Measurements from ENCODE around the gene RPS6KA3. TPM values are rescaled to one million over a fixed set of nuclear protein-coding genes. Genes with fewer than 3 reads are reported as not detected.
"Not testable (repeated sequence)": the region's sequence is repeated elsewhere in the genome, so short reads cannot be mapped to it uniquely, and the experiment has no call there.

The RPS6KA3 gene
- total RNA-seq, 1 donor from 2014 or later: 51.9 TPM

DNA sequence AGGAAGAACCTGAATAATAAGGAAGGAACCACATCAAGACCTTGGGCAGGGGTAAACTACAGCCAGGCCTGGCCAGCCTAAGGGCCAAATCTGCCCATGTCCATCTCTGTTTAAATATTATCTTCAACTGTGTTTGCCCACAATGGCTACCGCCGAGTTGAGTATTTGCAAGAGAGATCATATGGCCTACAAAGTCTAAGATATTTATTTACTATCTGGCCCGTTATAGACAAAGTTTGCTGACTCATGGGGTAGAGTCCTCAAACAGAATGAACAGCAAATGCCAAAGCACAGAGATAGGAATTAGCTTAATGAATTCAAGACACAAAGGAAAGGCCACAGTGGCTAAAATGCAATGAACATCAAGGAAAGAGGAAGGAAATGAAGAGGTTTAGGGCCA, 44.8 kb downstream of the RPS6KA3 start:
- DNase-seq (ENCODE audit: low spot score): peak; percentile 40

- peak; percentile 15 for DNase-seq (ENCODE audit: low spot score)
Measured at GRCh38 chrX:20218836-20219505, 47.7 kb downstream of the RPS6KA3 start.

GRCh38 chrX:20217906-20218305, 48.8 kb downstream of the RPS6KA3 start:
- DNase-seq (ENCODE audit: low spot score): no peak

DNA sequence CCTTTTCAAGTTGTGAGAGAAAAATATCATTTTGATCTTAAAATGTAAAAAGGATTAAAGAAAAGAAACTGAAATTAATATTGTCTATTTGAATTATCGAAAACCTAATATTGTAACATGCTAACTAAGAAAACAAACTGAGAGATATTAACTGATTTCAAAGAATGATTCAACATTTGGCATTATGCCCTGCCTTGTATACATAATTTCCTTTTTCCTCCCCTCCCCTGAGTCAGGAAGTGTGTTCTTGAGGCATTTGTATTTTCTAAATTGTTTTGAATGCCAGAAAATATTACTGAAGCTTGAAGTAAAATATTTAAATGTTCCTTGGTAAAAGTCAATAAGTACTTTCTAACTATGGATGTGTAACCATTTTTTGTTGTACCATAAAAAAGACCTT, 49.4 kb downstream of the RPS6KA3 start:
- DNase-seq (ENCODE audit: low spot score): no peak

- no peak for DNase-seq (ENCODE audit: low spot score)
Measured at GRCh38 chrX:20215565-20215964, 51.1 kb downstream of the RPS6KA3 start.

GRCh38 chrX:20212486-20213089, 54.1 kb downstream of the RPS6KA3 start:
- DNase-seq (ENCODE audit: low spot score): no peak

- DNase-seq (ENCODE audit: low spot score): no peak
Measured at GRCh38 chrX:20211261-20211786, 55.4 kb downstream of the RPS6KA3 start.

- DNase-seq (ENCODE audit: low spot score): no peak
Measured at GRCh38 chrX:20205927-20206708, 60.6 kb downstream of the RPS6KA3 start.

GRCh38 chrX:20204351-20204750, 62.4 kb downstream of the RPS6KA3 start:
- DNase-seq (ENCODE audit: low spot score): no peak

DNA sequence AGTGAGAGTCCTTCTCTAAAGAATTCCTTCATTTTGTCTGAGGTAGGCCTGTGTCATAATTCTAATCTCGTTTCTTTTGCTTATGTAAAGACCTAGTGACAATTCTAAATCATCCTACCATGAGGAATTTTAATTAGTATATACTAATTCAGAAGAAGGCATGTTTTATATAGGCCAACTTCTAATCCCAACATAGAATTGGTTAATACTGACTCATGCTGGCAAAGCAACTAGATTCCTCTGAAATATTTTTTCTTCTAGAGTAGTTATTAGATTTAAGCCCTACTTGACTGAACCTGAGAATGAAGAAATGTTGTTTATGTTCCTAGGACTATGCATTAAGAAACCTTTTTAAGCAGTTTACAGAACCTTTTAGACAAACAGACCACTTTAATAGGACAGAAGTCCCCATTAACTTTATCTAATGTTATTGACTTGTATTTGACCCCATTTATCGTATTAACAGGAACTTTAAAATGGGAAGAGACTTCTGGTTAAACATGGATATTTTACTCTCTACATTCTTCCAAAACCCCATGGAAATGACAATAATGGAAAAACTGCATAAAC, 69.0 kb downstream of the RPS6KA3 start:
- no peak for DNase-seq (ENCODE audit: low spot score)

- no peak for DNase-seq (ENCODE audit: low spot score)
Measured at GRCh38 chrX:20189171-20189570, 77.5 kb downstream of the RPS6KA3 start.

GRCh38 chrX:20181598-20182329, 84.9 kb downstream of the RPS6KA3 start:
- no peak for DNase-seq (ENCODE audit: low spot score)

DNA sequence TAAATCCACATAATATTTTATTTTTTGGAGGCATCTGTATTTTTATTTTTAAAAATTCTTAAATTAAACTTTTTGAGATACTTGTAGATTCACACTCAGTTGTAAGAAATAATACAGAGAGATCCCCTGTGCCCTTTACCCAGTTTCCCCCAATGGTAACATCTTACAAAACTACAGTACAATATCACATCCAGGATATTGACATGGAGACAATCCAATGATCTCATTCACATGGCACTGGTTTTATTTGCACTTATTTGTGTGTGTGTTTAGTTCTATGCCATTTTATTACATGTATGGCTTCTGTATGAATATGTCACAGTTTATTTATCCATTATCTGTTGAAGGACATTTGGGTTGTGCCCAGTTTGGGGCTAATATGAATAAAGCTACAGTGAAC, 89.6 kb downstream of the RPS6KA3 start:
- DNase-seq (ENCODE audit: low spot score): no peak

GRCh38 chrX:20173856-20174255, 92.9 kb downstream of the RPS6KA3 start:
- no peak for DNase-seq (ENCODE audit: low spot score)

GRCh38 chrX:20173313-20173712, 93.4 kb downstream of the RPS6KA3 start:
- DNase-seq (ENCODE audit: low spot score): no peak

GRCh38 chrX:20171887-20172286, 94.8 kb downstream of the RPS6KA3 start:
- no peak for DNase-seq (ENCODE audit: low spot score)

- DNase-seq (ENCODE audit: low spot score): not testable (repeated sequence)
Measured at GRCh38 chrX:20162516-20162915, 104.2 kb downstream of the RPS6KA3 start.

- DNase-seq (ENCODE audit: low spot score): no peak
Measured at GRCh38 chrX:20159797-20160385, 106.8 kb downstream of the RPS6KA3 start.

DNA sequence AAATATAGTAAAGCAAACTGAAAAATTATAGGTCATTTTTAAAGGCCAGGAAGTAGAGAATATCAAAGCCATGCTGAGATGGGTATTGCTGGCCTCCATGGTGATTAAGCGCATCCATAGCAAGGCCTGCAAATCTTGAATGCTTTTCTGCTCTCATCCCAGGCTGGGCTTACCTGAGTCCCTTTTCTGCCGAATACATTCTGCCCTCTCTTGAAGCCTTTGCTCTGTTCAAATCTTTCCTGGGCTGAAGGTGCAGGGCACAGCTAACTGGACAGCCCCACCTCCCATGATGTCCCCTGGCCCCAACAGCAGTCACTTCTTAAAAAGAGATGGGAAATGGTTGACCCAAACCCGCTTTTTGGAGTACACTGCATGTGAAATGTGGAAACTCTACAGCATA, 115.0 kb downstream of the RPS6KA3 start:
- DNase-seq (ENCODE audit: low spot score): no peak

DNA sequence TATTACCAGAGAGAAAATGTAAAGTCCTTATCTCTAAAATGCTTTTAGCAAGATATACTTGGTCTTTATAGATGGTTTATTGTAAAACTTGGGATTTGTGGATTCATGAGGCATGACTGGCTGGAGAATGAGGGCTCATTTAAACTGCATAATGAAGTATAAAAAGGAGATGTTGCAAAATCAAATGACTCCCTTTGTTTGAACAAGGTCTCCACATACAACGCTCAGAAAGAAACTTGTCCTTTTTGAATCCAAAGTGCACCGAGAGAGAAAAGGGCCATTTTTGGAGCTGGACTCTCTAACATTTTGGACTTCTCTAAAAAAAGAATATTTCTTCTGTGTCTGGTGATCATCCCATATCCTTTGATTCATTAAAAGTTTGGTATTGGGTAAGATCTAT, 117.4 kb downstream of the RPS6KA3 start:
- DNase-seq (ENCODE audit: low spot score): no peak

DNA sequence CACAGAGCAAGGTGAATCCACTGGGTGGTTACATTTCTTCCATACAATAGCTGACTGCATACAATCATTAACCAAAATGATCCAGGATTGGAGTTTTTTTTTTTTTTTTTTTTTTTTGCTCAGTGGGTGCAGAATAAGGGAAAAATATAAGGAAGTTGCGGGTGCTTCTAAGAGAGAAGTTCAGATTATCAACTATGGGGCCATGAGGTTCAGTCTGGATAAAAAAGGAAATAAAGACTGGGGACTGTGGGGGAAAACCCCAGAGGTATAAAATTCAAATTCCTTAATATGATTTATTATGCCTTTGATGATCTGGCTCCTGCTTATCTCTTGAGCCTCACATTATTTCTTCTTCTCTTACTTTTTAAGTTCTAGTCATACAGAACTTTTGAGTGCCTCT, 119.1 kb downstream of the RPS6KA3 start:
- no peak for DNase-seq (ENCODE audit: low spot score)

Measured in mucosa of gallbladder (tissue), 1 donor.